Hematopoietic multipotent progenitor cell treated with erythropoietin and hydrocortisone succinate and interleukin-3 and kit ligand, for 17 days (in vitro differentiated cells): ENCODE measurements around the gene COL4A1.

Experiments used
- DNase-seq: peaks from one replicate; pipeline ENCODE4 v3.0.0-alpha.2; 2015; ENCODE audit warnings: low spot score

The COL4A1 gene

DNA sequence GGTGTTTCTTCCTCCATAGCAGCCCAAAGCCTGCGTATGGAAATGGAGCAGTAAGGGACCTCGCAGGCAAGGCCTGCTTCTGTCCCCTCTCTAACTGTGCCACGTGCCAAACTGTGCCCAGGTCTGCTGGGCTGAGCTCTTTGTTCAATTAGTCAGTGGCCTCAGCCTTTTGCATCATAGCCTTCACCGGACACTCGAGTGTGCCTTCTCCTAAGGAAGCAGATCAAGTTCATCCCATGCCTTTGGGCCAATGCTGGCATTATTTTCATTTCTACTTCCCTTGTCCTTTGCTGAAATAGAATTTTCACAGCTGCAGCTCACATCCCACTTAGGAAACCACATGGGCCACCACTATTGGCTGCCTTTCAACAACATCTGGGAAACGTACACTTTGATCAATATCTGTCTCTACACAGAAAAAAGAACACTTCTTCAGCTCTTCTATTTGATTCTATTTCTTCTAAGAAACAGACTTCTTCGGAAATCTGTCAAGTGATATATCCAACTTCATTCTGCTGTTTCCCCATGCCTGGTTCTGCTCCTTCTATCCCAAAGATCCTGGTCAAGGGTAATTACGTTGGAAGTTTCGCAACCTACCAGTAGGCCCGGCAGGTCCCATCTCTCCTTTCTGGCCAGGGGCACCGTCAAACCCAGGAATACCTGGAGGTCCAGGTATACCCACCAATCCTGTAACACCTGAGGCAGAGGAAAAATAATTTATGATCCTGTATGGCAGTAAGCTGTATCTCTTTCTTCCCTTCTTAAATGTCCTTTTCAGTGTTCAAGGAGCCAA is 143.9 kb downstream of the COL4A1 start:
- no peak for DNase-seq

DNA sequence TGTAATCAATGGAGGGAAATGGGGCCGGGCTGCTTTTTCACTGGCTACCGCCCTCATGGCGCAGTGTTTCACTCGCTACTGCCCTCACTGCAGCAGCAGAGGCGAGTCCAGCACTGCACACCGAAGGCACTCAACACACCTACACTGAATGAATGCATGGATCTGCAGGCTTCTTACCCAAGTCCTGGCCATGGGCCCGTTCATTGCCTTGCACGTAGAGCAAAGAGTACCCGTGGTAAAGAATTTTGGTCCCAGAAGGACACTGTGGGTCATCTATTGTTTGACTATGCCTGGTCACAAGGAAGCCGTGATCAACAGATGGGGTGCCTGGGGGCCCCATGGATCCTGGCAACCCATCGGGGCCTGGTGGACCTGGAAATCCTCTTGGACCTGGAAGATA is 144.9 kb downstream of the COL4A1 start:
- no peak for DNase-seq

DNA sequence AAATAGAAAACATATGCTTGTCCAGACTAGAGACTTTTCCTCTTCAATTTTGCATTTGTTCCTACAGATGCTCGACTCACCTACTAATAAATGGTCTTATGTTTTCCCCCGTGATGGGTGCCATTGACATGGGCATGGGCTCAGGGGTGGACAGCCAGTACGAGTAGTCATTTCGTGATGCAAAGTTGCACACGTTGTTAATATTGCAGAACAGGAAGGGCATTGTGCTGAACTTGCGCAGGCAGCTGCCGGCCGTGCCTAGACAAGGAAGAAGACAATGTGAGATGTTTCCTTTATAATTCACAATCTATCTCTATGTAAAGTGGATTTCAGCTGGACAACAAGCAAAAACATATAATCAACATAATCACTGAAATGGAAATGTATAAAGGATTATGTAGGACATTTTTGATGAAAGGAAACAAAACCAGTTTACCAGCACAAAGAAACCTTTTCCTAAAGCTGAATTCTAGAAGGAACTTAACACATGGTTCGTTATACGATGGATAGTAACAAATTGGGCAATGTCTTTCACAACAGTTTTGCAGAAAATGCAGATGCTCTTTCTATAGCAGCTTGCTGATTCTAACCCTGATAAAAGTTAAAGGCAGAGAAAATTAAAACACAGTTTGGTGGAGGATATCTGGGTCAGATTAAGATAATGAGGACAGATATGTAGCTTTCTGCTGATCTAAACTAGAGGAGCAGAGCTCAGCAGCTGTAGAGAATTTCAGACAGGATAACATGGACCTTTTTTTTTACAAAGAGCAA is 145.7 kb downstream of the COL4A1 start:
- no peak for DNase-seq

DNA sequence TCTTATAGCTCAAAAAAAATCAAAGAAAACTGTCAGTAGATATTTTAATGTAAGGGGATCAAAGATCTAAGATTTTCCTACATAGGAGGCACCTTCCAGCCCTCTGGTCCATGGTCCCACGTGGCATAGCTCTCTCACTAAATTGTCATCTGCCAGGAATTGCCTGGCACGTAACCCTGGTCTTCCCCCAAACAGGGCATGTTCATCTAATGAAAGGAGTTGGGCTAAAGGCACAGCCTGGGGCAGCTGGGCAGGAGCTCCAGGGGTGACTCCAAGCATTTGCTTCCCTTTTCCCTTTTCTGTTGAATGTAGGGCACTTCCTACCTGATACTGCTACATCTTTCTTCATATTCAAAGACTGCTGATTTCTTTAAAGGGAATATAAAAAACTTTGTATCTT is 148.7 kb downstream of the COL4A1 start:
- no peak for DNase-seq

DNA sequence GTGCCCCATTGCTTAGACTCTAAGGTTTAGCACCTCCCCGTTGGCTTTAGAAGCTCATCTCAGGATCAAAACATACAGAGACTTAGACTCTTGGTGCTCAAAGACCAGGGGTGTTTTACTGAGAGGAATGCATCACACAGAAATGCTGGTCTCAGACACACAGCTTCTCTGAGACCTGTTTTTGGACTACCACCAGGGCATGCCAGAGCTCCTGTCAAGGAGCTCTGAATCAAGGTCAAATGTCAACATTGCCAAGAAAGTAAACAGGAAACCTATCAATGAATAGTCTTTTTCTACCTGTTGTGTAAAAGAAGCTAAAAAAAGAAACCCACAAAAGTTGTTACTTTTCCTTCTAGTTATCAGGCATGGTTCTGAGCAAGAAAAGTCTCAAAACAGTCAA is 149.2 kb downstream of the COL4A1 start:
- no peak for DNase-seq

DNA sequence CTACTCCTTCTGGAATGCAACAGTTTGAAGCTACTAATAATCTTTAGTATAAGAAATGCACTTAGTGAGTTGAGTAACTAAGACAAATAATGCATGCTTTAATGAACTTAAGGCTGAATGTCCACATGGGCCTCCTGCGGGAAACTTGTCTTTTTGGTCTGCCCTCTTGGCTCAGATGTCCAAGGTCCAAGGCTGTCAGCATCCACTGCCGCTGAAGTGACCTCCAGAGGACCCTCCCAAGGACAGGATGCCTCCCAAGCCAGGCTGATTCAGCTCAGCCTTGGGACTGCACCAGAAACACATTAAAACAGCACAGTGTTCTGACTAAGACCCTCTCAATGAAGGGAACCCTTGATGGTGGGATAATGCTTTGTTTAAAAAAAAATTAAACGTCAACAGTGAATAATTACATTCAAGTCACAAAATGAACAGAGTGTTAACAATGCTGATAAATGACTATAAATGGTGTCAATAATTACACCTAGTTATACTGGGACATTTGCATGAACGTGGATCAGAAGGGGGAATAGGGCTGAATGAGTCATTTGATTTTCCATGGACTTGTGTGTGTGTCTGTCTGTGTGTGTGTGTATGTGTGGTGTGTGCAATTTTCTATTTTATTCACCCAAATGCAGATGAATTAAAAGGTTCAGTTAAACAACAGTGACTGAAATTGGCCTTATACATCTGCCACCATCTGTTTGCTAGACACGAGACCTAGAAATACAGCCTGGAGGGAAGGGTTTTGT is 150.5 kb downstream of the COL4A1 start:
- DNase-seq = no peak

DNA sequence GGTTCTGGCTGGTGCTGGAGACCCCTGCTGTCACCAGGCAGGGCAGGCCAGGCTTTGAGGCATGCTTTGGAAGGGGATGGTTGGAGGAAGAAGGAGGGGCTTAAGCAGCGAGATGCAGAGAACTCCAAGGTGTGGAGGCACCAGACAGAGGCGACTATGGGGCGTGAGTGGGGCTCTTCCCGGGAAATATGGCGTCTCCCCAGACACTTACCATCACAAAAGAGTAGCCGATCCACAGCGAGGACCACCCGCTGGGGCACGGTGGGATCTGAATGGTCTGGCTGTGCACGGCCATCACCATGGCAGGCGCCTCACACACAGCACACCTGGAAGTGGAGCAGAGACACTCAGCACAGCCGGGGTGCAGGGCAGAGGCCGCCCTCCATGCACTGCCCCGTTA is 151.9 kb downstream of the COL4A1 start:
- DNase-seq = no peak

DNA sequence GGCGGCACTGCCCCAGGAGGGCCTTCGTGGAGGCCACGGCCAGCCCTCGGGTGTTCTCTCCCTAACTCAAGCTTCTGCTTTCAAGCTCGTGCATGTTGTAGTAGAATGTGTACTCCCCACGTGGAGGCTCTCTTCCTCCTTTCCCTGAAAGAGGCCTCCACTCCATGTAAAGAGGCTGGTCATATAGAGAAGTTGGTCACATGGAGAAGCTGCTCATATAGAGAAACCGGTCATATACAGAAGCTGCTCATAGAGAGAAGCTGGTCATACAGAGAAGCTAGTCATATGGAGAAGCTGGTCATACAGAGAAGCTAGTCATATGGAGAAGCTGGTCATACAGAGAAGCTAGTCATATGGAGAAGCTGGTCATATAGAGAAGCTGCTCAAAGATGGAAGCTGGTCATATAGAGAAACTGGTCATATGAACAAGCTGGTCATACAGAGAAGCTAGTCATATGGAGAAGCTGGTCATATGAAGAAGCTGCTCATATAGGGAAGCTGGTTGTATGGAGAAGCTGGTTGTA is 152.5 kb downstream of the COL4A1 start:
- no peak for DNase-seq

DNA sequence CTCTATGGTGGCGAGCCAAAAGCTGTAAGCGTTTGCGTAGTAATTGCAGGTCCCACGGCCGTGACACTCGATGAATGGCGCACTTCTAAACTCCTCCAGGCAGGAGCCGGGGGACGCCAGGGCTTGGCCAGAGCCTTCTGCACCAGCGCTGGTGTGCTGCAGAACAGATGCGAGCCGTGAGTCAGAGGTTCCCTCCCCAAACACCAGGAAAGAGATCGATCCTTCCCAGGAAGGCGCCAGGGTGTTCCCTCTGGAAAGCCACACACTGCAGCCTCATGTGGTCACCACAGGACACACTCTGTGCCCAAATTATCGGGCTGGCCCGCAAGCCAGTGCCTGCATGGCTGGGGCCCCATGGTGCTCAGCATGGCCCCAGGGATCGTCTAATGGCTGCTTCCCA is 154.6 kb downstream of the COL4A1 start:
- no peak for DNase-seq

DNA sequence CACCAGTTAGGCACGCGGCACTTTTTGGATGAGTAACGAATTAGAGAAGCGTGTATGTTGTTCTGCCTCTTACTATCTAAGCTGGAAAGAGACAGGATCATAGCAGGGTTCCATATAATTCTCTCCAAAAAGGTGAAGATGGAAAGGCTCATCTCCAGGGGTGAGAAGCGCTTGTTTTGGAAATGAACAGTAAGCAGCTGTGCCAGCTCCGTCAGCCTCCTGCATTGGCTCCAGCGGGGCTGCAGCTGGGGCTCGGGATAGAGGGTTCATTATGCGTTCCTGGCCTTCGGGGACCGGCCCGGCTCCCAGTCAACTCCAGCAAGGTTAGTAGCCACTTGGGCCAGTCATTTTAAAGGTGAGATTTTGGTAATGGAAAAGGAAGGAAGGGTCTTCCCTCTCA is 155.5 kb downstream of the COL4A1 start:
- no peak for DNase-seq

DNA sequence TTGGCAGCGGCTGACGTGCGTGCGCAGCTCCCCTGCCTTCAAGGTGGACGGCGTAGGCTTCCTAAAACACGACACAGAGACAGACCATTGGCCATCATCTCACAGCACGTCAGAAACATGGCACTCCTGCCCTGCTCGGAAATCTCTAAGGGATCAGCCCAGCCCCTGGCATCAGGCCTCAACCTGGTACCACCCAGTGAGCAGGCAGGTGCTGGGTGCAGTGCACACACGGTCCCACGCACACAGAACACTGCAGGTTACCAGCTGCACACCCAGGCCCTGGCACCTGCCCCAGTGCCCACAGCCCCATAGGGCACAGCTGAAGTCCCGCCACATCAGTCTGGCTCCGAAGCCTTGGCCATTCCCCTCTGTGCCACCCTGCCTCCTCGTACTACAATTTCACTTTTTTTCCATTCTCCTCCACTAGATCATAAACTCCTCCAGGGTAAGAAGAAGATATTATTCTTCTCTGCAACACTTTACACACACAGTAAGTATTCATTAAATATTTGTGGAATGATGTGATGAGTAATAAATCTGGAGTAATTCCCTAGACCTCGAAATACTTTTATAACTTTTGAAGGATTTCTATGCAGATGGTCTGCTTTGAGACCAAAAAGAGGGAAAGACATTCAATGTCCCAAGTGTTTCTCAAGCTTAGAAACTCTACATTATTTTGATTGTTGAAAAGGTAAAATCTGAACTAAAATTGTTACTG is 156.4 kb downstream of the COL4A1 start:
- no peak for DNase-seq

DNA sequence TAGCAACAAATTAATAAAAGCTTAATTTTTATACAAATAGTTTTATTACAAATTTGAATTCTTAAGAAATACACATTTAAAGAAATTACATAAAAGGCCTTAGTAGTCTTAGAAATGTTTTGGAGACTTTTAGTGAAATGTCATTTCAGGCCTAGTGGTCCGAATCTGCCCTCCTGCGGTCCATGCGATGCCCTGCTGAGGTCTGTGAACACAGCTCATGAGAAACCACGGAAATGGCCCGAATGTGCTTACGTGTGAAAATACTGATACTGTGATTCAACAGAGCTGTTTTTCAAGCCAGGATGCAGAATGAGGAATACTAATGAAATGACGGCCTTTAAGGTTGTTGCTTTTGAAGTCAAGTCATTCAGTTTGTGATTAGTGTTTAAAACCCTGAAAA is 157.9 kb downstream of the COL4A1 start:
- DNase-seq = no peak

DNA sequence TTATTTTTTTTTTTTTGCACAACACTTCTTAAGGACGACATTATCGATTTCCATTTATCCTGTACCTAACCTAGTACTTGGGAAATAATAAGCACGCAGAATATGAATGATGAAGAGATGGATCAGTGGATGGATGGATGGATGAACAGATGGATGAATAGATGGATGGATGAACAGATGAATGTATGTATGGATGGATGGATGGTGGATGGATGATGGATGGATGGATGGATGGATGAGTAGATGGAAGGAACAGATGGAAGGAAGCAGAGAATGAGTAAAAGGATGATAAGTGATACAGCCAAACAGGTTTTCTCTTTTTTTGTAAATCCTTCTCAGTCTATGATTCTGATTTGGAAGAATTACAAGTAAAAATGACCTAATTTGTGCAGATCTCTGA is 166.9 kb downstream of the COL4A1 start:
- DNase-seq = no peak

DNA sequence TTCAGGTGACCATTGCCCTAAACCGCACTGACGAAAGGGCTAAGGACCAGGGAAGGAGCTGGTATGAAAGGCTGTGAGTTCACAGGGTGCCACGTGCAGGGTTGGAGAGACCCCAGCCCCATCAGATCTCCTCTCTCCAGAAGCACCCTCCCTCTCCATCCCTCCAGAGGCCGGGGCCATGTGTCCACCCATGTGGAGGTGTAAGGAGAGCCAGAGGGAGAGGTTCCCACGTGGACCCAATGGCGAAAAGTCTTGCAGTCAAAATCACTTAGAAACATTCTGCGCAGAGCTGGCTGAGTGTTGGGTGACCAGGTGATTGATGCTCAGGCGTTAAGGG is 168.3 kb downstream of the COL4A1 start:
- no peak for DNase-seq

DNA sequence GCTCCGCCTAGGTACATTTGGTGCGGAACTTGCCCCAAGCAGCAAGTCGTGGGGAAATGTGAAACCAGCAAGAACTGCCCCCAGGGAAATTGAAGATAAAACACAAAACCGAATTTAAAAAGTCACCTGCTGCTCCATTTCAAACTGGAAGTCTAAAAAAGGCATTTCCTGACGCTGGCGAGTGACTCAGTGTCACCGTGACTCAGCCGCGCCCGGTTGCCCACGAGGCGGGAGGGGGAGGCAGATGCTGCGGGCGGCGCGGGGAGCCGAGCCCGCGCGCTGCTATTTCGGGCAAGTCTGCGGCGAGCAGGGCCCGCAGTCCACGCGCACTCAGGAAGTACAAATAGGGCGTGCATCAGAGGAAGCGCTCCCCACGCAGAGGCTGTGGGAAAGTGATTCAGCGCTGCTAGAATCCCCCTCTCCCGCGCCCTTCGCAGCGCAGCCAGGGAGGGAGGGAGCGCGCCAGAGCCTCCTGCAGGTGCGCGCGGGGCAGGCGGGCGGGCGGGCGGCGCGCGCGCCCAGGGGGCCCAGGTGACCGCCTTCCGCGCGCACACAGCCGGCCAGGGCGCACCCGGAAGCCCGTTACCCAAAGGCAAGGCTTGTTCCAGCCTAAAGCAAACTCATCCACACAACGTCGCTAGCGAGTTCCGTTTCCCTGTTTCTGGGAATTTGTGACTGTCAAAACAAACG is 168.8 kb downstream of the COL4A1 start:
- DNase-seq = no peak

DNA sequence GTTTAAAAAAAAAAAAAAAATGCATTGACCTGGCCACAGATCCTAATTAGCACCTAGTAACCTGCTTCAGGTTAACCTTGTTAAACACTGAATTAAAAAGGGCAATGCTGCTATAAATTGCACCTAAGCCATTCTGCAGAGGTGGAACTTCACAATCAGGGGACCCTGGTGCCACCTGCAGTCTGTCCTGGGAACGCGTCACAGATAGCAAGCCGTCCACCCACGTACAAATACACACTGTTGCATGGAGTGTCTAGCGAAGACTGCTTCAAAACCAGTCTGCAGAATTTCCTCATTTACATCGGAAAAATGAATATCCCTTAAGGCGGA is 169.3 kb downstream of the COL4A1 start:
- DNase-seq = no peak

DNA sequence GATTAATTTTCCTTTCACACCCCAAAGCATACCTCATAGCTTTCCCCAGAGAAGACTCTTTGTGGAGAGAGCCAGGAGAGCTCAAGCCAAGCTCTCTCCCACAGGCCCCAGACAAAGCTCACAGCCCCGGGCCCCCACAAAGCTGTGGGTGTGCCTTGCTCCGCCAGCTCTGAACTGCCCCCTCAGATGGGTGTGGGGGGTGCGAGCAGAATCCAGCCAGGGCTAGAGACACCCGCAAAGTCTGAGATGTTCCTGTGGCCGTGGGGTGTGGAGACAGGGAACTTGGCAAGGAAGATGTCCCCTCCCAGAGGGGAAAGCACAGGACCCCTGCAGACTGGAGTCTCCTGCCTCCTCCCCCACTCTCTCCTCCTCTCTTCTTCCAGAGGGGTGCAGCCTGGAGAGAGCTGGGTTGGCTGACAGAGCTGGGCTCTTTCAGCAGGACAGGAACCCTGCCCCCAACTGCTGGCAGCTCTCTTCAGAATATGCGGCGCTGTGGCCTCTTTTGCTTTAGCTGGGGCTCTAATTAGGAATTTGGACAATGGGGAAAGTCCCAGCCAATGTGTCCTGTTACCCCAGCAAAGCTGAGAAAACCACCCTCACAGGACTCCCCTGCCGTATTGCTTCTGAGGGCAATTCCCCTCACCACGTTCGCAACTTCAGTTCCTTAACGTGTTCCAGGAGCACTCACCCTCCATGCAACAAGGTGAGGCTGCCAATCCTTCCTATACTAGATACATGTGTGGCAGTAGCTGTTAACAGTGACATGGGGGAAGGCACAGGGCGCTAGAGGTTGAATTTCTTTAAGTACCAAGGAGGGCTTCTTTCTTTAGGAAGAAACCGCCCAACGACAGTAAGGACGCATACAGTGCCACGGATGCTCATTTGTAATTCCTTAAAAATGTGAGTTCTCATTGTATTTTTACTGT is 170.0 kb downstream of the COL4A1 start:
- no peak for DNase-seq

DNA sequence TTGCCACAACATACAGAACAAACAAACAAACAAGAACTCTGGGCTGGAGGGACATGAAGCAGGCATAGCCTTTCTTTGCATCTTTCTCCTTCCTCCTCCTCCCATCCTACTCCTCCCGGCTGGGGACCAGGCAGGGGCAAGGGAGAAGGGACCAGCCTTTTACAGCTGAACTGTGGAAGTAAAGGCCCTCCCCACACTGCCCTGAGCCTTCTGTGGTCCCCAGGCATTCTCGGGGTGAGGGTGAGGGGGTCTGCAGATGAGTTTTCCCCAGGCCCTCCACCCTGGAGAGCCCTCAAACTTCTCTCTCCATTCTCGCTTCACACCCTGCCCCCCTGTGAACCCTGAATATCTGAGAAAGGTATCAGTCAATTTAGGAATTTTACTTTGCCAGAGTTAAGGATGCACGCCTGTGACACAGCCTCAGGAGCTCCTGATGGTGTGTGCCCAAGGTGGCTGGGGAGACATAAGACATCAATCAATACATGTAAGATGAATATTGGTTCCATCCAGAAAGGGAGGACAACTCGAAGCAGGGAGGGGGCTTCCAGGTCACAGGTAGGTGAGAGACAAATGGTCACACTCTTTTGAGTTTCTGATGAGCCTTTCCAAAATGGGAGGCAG is 170.9 kb downstream of the COL4A1 start:
- no peak for DNase-seq

DNA sequence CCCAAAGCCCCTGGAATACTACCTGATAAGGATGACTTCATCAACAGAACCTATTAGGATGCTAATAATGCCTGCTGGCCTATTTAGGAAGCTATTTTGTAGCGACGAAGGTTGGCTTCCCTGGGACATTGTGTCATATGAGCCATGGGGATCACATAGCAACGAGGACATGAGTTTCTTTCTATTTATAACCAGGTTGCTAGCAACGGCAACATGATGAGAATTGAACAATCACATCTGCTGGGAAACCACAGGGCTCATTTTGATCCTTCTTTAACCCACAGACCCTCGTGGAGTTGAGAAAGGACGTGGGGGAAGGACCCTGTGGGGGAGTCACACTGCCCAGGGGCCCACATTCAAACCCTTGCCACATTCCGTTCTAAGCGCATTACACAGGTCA is 172.2 kb downstream of the COL4A1 start:
- DNase-seq = no peak
